Measurements from ENCODE around the gene SEMA6D. TPM values are rescaled to one million over a fixed set of nuclear protein-coding genes. Genes with fewer than 3 reads are reported as not detected.

Gene SEMA6D
- total RNA-seq, 1 experiment from 2014 or later = 15.8 TPM

- Histone ChIP-seq H3K9ac (ENCODE audit: extremely low read depth, insufficient read length, low read length) (no peak overlapping the region), H4K91ac (ENCODE audit: insufficient read length, low read depth, low read length) (no peak overlapping the region), H4K5ac (ENCODE audit: insufficient read length, low read depth, low read length) (no peak overlapping the region), H4K8ac (replicated peaks; ENCODE audit: insufficient read length, low read depth, low read length) (no peak overlapping the region), H3K27ac (ENCODE audit: insufficient read length, low read depth, low read length) (no peak overlapping the region), H2BK12ac (ENCODE audit: insufficient read length, low read depth, low read length) (no peak overlapping the region), H3K9me3 (ENCODE audit: control insufficient read depth, low read depth, low read length) (no peaks in the 10 kb centered on the region), H3K4ac (ENCODE audit: low read depth, low read length) (no peak overlapping the region), H3K14ac (ENCODE audit: insufficient read depth, low read length) (no peak overlapping the region), H3K79me2 (ENCODE audit: insufficient read depth, low read length) (no peaks in the 10 kb centered on the region), H2AFZ (ENCODE audit: low read length) (no peak overlapping the region), H2BK20ac (ENCODE audit: low read depth, low read length, poor library complexity, severe bottlenecking) (no peak overlapping the region), H3K23me2 (ENCODE audit: insufficient read length, low read depth, low read length, poor library complexity, severe bottlenecking) (no peaks in the 10 kb centered on the region), H2AK5ac (ENCODE audit: insufficient read length, low read length) (no peak overlapping the region), H2BK120ac (ENCODE audit: low read depth, low read length, poor library complexity, severe bottlenecking) (no peak overlapping the region), H3K27me3 (ENCODE audit: insufficient read depth, low read length) (no peaks in the 10 kb centered on the region), H3K18ac (ENCODE audit: insufficient read length, low read depth, low read length) (no peak overlapping the region), H4K20me1 (ENCODE audit: control insufficient read depth, insufficient read depth, insufficient read length) (no peaks in the 10 kb centered on the region), H3K4me1 (ENCODE audit: insufficient read depth, low read length) (no peaks in the 10 kb centered on the region), H2BK5ac (ENCODE audit: insufficient read length, low read length) (no peak overlapping the region), H2BK15ac (ENCODE audit: low read depth, low read length) (no peak overlapping the region), H3K56ac (ENCODE audit: insufficient read length, low read depth, low read length) (no peak overlapping the region), H3T11ph (ENCODE audit: low read length) (no peak overlapping the region), H3K23ac (ENCODE audit: insufficient read length, low read depth, low read length) (no peak overlapping the region), H3K79me1 (ENCODE audit: insufficient read depth, low read depth, low read length, poor library complexity, severe bottlenecking) (no peaks in the 10 kb centered on the region), H3K4me2 (ENCODE audit: insufficient read depth, insufficient read length, low read length) (no peak overlapping the region)
- peaks cover 29 to 30% of the 10 kb centered on the region in 2 experiments for H3K4me1 Mint-ChIP-seq
- H3K9me3 Mint-ChIP-seq = no peaks in the 10 kb centered on the region
- no CpG with 5 or more reads among the region's 3 CpGs for WGBS (ENCODE audit: extremely low coverage, insufficient read length, low lambda C conversion rate)
- H3K4me3 Mint-ChIP-seq = no peak overlapping the region
- H3K36me3 Mint-ChIP-seq (ENCODE audit: insufficient read depth in 1 of 3, low read depth in 3 of 3) = no peaks in the 10 kb centered on the region
- DNase-seq = no peak
- no peak overlapping the region for H3K27ac Mint-ChIP-seq
- TF ChIP-seq CTCF (conservative IDR thresholded peaks at IDR 0.05) = no peak
- no peaks in the 10 kb centered on the region for H3K27me3 Mint-ChIP-seq (ENCODE audit: low read depth)
Measured at GRCh38 chr15:47794252-47794914, 77.1 kb downstream of the SEMA6D start.

Measured in H9 (cell line).